Neutrophil (primary cell): ENCODE measurements around the gene RTN4RL1.

ENCODE experiments used
- H3K27ac ChIP-seq: fragments of 200-600 bp; sonication (generic); 2 replicates; pipeline ENCODE4 v1.5.1; 2016; ENCODE audit warnings: mild to moderate bottlenecking, moderate library complexity
- H3K27me3 ChIP-seq: fragments of 200-600 bp; sonication (generic); 2 replicates; pipeline ENCODE4 v1.6.0; 2016; ENCODE audit warnings: mild to moderate bottlenecking
- H3K36me3 ChIP-seq: fragments of 200-600 bp; sonication (generic); 2 replicates; pipeline ENCODE4 v1.5.1; 2017
- H3K4me1 ChIP-seq, 2 experiments: fragments of 200-600 bp in 1 of 2; sonication (generic) in 1 of 2; 1 replicate in 1 of 2; 2 replicates in 1 of 2; pipeline versions ENCODE4 v1.5.1 to v1.6.1; 2013 to 2016; ENCODE audit warnings: low read depth in 1 of 2, low read length in 1 of 2, mild to moderate bottlenecking in 1 of 2, moderate library complexity in 1 of 2; ENCODE audit not compliant: control insufficient read depth in 1 of 2, insufficient read depth in 1 of 2
- H3K4me3 ChIP-seq, 2 experiments: fragments of 200-600 bp in 1 of 2; sonication (generic) in 1 of 2; 1 replicate in 1 of 2; 2 replicates in 1 of 2; pipeline ENCODE4 v1.5.1; 2013 to 2016; ENCODE audit warnings: low read depth in 1 of 2, low read length in 1 of 2, mild to moderate bottlenecking in 1 of 2, moderate library complexity in 1 of 2
- H3K9me3 ChIP-seq: fragments of 200-600 bp; sonication (generic); 2 replicates; pipeline ENCODE4 v1.5.1; 2016
- TF ChIP-seq, protein P1 (sequence below): fragments of 200-600 bp; sonication (generic); IDR thresholded peaks from 2 replicates; pipeline ENCODE4 v1.5.1; 2016; ENCODE audit warnings: antibody characterized with exemption

Gene RTN4RL1

DNA sequence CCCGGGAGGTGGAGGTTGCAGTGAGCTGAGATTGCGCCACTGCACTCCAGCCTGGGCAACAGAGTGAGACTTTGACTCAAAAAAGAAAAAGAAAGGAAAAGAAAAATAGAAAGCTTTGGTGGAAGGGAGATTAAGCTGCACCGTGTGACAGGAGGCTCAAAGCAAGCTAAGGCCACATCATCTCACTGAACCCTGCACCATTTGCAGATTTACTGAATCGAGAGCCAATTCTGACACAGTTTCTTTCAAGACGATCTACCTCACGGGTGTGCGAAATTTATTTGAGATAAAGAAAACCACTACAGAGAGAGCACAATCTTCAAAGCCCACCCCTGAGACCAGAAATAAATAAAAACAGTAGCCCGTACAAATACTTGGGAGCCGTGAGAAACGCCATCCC is 49.6 kb downstream of the RTN4RL1 start:
- Histone ChIP-seq H3K27ac (no peak overlapping the region), H3K36me3 (no peaks in the 10 kb centered on the region), H3K27me3 (peaks cover 82% of the 10 kb centered on the region), H3K4me1 (no peaks in the 10 kb centered on the region), H3K9me3 (no peaks in the 10 kb centered on the region), H3K4me3 (no peak overlapping the region)
- TF ChIP-seq, protein P1, sequence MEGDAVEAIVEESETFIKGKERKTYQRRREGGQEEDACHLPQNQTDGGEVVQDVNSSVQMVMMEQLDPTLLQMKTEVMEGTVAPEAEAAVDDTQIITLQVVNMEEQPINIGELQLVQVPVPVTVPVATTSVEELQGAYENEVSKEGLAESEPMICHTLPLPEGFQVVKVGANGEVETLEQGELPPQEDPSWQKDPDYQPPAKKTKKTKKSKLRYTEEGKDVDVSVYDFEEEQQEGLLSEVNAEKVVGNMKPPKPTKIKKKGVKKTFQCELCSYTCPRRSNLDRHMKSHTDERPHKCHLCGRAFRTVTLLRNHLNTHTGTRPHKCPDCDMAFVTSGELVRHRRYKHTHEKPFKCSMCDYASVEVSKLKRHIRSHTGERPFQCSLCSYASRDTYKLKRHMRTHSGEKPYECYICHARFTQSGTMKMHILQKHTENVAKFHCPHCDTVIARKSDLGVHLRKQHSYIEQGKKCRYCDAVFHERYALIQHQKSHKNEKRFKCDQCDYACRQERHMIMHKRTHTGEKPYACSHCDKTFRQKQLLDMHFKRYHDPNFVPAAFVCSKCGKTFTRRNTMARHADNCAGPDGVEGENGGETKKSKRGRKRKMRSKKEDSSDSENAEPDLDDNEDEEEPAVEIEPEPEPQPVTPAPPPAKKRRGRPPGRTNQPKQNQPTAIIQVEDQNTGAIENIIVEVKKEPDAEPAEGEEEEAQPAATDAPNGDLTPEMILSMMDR, result no peak

DNA sequence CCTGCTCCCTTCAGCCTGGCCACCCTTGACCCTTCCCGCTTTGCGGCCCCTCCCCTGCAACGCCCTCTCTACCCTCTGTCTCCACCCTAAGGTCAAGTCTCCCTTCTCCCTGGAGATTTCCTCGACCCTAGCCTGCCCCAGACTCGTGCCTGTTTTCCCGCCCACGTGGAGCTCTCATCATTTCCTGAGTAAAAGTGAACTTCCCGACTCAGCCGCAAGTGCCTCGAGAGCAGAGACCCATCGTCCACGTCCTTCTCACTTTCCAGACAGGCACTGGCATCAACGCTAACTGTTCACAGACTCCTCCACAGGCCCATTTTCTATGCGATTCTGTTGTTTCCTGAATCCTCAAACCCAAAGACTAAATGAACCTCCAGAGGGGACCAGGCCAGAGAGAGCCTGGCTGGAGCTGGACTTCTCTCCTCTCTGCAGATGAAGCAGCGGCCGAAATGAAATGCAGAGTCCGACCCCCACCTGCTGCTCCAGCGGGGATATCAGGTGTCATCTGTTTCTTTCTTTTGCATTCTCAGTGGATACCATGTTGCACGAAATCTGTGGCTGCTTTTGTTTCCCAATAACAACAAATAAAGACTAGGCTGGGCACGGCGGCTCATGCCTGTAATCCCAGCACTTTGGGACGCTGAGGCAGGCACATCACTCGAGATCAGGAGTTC is 52.5 kb downstream of the RTN4RL1 start:
- H3K36me3 ChIP-seq, result no peaks in the 10 kb centered on the region
- no peak overlapping the region for H3K27ac ChIP-seq
- H3K4me1 ChIP-seq, result no peaks in the 10 kb centered on the region
- no peaks in the 10 kb centered on the region for H3K9me3 ChIP-seq
- H3K27me3 ChIP-seq, result peaks cover 67% of the 10 kb centered on the region
- H3K4me3 ChIP-seq, result no peak overlapping the region
- TF ChIP-seq, protein P1, result no peak

DNA sequence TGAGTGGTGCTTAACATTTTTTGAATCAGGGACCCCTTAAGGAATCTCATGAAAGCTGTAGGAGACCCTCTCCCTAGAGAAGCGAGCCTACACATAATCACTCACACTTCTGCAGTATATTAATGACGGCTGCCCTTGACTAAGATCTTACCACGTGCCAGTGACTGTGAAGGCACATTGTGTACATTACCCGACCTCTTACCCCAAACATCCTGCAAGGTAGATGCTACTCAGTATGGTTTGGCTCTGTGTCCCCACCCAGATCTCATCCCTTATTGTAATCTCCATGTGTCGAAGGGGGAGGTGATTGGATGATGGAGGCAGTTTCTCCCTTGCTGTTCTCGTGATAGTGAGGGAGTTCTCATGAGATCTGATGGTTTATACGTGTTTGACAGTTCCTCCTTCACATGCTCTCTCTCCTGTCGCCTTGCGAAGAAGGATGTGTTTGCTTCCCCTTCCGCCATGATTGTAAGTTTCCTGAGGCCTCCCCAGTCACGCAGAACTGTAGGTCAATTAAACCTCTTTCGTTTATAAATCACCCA is 54.2 kb downstream of the RTN4RL1 start:
- H3K4me1 ChIP-seq, result no peaks in the 10 kb centered on the region
- TF ChIP-seq, protein P1, result no peak
- H3K27me3 ChIP-seq, result peaks cover 55% of the 10 kb centered on the region
- H3K9me3 ChIP-seq, result no peaks in the 10 kb centered on the region
- H3K4me3 ChIP-seq, result no peak overlapping the region
- H3K36me3 ChIP-seq, result no peaks in the 10 kb centered on the region
- H3K27ac ChIP-seq, result no peak overlapping the region

DNA sequence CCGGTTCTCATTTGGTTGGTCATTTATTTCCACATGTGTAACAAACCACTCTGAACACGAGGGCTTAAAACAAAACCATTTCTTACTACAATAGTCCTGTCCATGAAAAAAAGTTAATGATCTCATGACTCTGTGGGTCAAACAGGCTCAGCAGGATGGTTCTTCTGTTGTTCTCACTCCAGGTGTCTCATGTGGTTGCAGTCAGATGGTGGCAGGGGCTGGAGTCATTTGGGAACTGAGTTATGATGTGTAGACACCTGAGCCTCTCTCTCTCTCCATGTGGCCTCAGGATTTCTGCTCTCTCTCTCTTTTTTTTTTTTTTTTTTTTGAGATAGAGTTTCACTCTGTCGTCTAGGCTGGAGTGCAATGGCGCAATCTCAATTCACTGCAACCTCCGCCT is 55.4 kb downstream of the RTN4RL1 start:
- Histone ChIP-seq H3K4me3 (no peak overlapping the region), H3K27me3 (peaks cover 43% of the 10 kb centered on the region), H3K9me3 (no peaks in the 10 kb centered on the region), H3K27ac (no peak overlapping the region), H3K4me1 (no peaks in the 10 kb centered on the region), H3K36me3 (no peaks in the 10 kb centered on the region)
- TF ChIP-seq, protein P1, result no peak

DNA sequence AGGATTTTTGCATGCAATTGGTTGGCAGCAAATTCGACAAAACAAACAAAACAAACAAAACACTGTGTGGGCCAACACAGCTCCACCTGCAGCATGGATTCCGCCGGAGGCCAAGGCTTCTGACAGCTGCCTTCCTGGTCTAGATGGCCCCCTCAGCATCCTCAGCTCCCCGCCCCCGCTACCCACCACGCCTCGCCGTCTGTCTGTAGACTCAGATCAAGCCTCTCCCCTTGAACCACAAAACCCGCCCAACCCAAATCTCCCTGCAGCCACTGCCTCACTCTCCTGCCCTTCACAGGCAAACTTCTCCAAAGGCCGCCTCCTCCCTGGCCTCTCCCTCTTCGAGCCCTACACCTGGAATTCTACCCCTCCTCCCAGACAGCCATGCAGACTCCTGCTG is 57.9 kb downstream of the RTN4RL1 start:
- Histone ChIP-seq H3K27ac (no peak overlapping the region), H3K36me3 (no peaks in the 10 kb centered on the region), H3K27me3 (peaks cover 21% of the 10 kb centered on the region), H3K4me1 (no peaks in the 10 kb centered on the region), H3K9me3 (no peaks in the 10 kb centered on the region), H3K4me3 (no peak overlapping the region)
- TF ChIP-seq, protein P1, result no peak
